GM12874 (cell line): ENCODE measurements around the gene KSR2.

Source experiments
- TF ChIP-seq, protein P1 (sequence below): IDR thresholded peaks from 2 replicates; pipeline ENCODE4 v1.5.1; 2011; ENCODE audit warnings: low read depth, mild to moderate bottlenecking, control low read depth, low read length, moderate library complexity; ENCODE audit not compliant: insufficient read depth

KSR2 gene

DNA sequence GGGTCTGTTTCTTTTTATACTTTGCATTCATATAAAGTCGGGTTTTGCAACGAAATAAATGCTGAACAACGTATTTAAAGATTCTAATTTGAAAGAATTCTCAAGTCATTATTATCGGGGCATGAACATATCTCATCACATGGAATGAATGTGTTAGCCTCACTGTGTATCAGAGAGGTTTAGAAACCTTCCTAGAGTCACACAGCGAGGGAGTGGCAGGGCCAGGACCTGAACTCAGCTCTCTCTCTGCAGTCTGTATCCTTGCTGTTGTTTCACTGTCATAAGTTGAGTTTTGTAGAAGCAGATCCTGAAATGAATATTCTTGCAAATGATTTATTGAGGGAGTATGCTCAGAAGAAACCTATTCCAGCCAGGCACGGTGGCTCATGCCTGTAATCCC lies 398.2 kb downstream of the KSR2 start:
- TF ChIP-seq, protein P1, sequence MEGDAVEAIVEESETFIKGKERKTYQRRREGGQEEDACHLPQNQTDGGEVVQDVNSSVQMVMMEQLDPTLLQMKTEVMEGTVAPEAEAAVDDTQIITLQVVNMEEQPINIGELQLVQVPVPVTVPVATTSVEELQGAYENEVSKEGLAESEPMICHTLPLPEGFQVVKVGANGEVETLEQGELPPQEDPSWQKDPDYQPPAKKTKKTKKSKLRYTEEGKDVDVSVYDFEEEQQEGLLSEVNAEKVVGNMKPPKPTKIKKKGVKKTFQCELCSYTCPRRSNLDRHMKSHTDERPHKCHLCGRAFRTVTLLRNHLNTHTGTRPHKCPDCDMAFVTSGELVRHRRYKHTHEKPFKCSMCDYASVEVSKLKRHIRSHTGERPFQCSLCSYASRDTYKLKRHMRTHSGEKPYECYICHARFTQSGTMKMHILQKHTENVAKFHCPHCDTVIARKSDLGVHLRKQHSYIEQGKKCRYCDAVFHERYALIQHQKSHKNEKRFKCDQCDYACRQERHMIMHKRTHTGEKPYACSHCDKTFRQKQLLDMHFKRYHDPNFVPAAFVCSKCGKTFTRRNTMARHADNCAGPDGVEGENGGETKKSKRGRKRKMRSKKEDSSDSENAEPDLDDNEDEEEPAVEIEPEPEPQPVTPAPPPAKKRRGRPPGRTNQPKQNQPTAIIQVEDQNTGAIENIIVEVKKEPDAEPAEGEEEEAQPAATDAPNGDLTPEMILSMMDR: no peak

DNA sequence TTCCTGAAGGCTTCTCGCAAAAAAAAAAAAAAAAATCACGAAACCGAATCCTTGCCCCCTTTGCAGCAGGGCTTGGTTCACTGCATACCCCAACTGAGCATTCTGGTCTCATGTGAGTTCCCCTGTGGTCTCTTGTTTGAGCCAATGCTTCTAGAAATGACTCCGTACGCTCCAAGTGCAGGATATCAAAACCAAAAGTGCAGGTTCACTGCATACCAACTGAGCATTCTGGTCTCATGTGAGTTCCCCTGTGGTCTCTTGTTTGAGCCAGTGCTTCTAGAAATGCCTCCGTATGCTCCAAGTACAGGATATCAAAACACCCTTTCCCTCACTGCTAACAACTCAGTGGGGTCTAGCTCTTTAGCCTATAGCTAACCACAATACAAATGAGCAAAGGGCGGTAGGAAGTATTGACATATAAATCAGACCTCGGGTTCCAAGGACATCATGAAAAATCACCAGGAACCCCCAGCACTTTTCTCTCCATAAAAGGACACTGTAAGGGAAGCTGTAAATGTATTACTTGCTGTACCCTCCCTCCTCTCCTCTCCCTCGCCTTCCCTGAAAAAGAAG lies 401.1 kb downstream of the KSR2 start:
- TF ChIP-seq, protein P1: no peak

DNA sequence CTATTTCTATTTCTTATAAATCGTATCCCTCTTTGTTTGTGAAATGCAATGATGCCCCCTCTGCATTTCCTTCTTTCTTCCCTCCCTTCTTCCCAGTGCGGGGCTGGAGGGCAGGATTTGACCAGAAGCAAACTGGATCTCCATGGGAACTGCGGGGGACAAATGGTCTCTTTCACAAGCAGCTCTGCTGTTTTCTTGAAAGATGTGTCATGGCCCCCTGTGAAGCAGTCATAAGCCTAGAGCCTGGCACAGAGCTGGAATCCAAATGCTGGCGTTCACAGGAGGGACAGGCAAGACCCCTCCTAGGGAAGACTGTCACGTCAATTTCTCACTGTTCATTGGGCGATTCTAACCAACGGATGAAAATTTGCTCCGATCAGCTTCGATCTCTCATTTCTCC lies 403.9 kb downstream of the KSR2 start:
- TF ChIP-seq, protein P1: no peak

DNA sequence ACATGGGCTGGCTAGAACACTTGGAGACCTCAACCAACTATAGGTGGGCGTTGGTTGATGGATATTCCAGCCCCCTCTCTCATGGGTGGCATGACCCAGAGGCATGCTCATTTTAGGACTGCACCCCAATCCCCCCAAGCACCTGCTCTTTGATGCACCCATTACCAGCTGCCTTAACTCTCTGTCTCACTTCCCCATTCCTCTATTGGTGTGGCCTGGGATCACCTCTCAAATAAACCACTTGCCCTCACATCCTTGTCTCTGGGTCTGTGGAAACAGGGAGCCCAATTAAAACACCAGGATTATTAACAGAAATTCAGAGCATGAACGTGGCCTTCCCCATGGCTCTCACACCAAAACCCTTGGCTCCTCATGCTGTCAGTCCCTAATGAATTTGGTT lies 405.1 kb downstream of the KSR2 start:
- TF ChIP-seq, protein P1: no peak

DNA sequence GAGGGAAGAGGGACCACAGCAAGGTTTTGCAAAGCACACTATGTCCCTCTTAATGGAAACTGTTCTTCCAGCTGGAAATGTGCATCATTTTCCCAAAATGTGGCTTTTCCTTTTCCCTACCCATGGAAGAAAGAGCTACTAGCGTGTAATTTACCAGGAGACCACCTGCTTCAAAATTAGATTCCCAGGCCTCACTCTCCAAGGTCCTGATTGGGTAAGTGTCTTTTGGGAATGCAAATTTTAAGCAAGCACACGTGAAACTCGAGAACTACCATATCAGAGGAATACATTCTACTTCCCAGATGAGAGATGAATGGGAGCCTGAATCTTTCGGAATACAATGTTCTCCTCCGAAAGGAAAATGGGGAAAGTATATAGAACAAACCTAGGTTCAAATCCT lies 405.8 kb downstream of the KSR2 start:
- TF ChIP-seq, protein P1: no peak

DNA sequence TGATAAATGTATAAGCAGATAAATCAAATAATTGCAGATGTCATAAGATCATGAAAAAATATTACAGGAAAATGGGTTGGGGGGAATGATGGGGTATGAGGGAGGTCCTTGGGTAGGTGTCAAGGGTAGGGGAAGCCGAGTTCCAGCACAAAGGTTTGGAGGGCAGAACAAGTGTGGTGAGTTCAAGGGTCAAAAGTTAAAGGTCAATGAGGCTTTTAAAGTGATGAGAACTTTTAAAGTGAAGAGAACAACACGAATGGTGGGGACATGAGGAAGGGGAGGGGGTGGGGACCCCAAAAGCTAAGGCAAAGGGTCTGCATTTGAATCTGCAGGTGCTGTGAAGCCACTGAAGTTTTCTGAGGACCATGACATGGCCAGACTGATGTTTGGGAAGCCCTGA lies 406.8 kb downstream of the KSR2 start:
- TF ChIP-seq, protein P1: no peak

DNA sequence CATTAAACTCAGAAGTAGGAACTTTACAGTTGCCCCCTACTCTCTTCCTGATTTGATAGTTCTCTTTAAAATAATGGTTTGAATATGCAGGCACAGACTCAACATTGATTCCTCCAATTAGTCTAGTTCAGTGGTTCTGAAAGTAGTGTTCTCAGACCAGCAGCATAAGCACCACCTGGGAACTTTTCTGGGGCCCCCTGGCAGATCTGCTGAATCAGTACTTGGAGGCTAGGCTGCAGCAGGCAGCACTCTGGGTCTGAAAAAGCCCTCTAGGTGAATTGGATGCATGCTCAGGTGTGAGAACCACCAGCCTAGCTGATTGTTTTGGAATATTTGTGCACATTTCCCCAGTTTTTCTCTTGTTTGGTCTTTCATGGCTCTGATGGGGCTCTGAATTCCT lies 408.8 kb downstream of the KSR2 start:
- TF ChIP-seq, protein P1: no peak
